ENCODE data around the gene VPS9D1.

DNA sequence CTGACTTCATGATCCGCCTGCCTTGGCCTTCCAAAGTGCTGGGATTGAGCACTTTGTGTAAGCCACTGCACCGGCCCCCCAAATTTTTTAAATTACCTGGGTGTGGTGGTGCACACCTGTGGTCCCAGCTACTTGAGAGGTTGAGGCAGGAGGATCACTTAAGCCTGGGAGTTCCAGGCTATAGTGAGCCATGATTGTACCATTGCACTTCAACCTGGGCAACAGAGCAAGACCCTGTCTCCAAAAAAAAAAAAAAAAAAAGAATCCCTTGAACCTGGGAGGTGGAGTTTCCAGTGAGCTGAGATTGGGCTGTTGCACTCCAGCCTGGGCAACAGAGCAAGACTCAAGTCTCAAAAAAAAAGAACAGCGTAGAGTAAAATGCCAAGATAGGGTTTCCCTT lies 15.9 kb upstream of the VPS9D1 start:
- TF ChIP-seq SIN3A (IDR thresholded peaks at IDR 0.05; ENCODE audit: low read depth, low read length) (no peak), ASH2L (IDR thresholded peaks at IDR 0.05; ENCODE audit: borderline replicate concordance, low read depth) (no peak), SPI1 (IDR thresholded peaks at IDR 0.05; ENCODE audit: borderline replicate concordance, insufficient read depth, low read depth, low read length) (no peak), EP300 (IDR thresholded peaks at IDR 0.05; ENCODE audit: borderline replicate concordance in 1 of 2, control insufficient read depth in 1 of 2, low read depth in 2 of 2, low read length in 2 of 2) (no peak), NFYA (IDR thresholded peaks at IDR 0.05; ENCODE audit: borderline replicate concordance, low read depth, low read length) (no peak), TARDBP (IDR thresholded peaks at IDR 0.05; ENCODE audit: borderline replicate concordance) (no peak), JUNB (IDR thresholded peaks at IDR 0.05) (no peak), NR2F1 (conservative IDR thresholded peaks at IDR 0.05) (no peak), CHD4 (IDR thresholded peaks at IDR 0.05) (no peak), BHLHE40 (IDR thresholded peaks at IDR 0.05; ENCODE audit: borderline replicate concordance in 1 of 2, low read depth in 2 of 2, low read length in 1 of 2) (no peak)
- TF ChIP-seq, protein P1, sequence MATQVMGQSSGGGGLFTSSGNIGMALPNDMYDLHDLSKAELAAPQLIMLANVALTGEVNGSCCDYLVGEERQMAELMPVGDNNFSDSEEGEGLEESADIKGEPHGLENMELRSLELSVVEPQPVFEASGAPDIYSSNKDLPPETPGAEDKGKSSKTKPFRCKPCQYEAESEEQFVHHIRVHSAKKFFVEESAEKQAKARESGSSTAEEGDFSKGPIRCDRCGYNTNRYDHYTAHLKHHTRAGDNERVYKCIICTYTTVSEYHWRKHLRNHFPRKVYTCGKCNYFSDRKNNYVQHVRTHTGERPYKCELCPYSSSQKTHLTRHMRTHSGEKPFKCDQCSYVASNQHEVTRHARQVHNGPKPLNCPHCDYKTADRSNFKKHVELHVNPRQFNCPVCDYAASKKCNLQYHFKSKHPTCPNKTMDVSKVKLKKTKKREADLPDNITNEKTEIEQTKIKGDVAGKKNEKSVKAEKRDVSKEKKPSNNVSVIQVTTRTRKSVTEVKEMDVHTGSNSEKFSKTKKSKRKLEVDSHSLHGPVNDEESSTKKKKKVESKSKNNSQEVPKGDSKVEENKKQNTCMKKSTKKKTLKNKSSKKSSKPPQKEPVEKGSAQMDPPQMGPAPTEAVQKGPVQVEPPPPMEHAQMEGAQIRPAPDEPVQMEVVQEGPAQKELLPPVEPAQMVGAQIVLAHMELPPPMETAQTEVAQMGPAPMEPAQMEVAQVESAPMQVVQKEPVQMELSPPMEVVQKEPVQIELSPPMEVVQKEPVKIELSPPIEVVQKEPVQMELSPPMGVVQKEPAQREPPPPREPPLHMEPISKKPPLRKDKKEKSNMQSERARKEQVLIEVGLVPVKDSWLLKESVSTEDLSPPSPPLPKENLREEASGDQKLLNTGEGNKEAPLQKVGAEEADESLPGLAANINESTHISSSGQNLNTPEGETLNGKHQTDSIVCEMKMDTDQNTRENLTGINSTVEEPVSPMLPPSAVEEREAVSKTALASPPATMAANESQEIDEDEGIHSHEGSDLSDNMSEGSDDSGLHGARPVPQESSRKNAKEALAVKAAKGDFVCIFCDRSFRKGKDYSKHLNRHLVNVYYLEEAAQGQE (IDR thresholded peaks at IDR 0.05; ENCODE audit: low read depth, low read length), result no peak
- TF ChIP-seq, protein P2, sequence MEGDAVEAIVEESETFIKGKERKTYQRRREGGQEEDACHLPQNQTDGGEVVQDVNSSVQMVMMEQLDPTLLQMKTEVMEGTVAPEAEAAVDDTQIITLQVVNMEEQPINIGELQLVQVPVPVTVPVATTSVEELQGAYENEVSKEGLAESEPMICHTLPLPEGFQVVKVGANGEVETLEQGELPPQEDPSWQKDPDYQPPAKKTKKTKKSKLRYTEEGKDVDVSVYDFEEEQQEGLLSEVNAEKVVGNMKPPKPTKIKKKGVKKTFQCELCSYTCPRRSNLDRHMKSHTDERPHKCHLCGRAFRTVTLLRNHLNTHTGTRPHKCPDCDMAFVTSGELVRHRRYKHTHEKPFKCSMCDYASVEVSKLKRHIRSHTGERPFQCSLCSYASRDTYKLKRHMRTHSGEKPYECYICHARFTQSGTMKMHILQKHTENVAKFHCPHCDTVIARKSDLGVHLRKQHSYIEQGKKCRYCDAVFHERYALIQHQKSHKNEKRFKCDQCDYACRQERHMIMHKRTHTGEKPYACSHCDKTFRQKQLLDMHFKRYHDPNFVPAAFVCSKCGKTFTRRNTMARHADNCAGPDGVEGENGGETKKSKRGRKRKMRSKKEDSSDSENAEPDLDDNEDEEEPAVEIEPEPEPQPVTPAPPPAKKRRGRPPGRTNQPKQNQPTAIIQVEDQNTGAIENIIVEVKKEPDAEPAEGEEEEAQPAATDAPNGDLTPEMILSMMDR (IDR thresholded peaks at IDR 0.05 in 2 of 3, conservative IDR thresholded peaks at IDR 0.05 in 1 of 3; ENCODE audit: control insufficient read depth in 2 of 3, extremely low read depth in 1 of 3, insufficient read depth in 1 of 3, low read depth in 3 of 3, low read length in 3 of 3), result no peak

Measured in GM12878 (cell line).